SHP77 treated with DMSO at 0.1 percent for 48 hours (cell line): Measurements from ENCODE around the gene POU6F2.
A peak's percentile ranks its signal among the peaks of the same experiment; 100 is the strongest.

Experiments used
- DNase-seq: peaks from one replicate; lab custom pipeline; 2025; lab: John Stamatoyannopoulos, UW

POU6F2 gene

DNA sequence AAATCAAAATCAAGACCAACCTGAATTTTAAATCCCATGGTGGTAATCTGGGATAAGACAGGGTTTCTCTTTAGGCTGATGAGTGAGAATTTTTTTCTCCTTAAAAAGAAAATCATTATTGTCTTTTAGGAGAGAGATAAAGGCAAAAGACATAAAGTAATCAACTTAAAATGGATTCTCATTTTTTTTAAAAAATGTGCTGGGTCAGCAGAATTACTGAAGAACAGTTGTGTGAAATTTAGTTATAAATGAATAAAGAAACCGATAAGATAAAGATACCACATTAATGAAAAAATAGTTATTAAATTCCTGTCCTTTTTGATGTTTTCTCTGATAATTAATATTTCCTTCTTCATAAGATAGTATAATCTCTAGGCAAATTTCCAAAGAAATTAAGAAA, 427.2 kb downstream of the POU6F2 start:
- DNase-seq = no peak

DNA sequence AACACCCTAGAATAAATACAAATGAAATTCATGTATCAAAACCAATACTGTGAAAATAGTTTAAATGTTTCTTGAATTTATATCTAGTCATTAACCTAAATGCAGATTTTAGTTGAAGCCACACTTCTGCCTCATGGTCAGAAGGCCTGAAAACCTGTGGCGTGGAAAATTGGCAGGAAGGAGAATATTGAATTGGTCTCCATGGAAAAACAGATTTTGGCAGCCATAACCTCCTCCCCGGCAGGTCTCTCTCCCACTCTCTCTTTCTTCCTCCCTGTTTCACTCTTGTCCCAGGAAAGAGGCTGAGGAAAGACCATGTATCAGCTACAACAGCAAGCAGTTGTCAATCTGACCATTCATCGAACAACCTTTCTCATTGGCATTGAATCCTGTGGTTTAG, 427.9 kb downstream of the POU6F2 start:
- DNase-seq = no peak

DNA sequence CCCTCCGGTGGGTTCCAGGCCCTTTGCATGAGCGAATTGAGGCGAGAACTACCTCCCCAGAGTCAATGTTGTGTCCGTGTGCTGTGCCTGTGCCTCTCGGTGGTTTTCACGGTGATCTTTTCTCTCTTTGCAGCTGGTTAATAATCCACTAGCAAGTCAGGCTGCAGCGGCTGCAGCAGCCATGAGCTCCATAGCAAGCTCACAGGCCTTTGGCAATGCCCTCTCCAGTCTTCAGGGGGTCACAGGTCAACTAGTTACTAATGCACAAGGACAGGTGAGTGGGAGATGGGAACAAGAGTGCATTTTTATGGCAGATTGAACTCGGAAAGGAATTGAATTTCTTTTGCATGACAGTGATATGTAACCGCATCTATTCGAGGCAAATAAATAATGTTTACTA, 428.8 kb downstream of the POU6F2 start:
- no peak for DNase-seq

DNA sequence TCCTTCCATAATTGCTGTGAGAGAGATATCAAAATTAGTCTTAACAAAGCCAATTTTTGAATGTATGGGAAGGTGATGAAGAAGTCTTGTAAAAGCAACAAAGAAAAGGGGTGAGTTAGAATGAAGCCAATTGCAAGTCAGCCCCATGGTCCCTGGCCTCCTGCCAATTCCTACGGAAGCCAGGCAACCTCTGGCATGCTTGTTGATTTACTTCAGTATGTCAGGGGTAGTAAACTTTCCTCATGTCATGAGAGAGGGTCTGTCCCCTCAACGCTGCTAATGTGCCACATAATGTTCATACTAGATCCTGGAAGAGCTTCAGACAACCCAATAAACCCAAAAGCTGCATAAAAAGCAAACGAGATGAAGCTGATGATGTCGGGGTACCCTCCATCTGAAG, 429.4 kb downstream of the POU6F2 start:
- DNase-seq = no peak

GRCh38 chr7:39407723-39408122, 430.0 kb downstream of the POU6F2 start:
- no peak for DNase-seq

GRCh38 chr7:39408906-39409305, 431.2 kb downstream of the POU6F2 start:
- DNase-seq = no peak

DNA sequence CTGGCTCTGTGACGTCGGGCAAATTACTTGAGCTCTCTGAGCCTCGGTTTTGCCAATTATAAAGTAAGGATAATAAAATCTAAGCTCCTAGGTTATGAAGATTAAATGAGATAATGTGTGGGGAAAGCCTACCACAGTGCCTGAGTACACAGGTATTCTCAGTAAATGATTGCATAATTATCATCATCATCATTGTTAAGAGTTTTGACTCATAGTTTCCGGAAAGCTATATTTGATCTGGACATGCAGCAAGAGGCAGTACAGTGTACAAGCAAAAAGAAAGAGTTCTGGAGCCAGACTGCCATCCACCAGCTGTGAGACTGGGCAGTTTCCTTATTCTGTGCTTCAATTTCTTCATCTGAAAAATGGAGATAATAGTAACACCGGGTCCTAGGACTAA, 432.9 kb downstream of the POU6F2 start:
- DNase-seq = no peak

DNA sequence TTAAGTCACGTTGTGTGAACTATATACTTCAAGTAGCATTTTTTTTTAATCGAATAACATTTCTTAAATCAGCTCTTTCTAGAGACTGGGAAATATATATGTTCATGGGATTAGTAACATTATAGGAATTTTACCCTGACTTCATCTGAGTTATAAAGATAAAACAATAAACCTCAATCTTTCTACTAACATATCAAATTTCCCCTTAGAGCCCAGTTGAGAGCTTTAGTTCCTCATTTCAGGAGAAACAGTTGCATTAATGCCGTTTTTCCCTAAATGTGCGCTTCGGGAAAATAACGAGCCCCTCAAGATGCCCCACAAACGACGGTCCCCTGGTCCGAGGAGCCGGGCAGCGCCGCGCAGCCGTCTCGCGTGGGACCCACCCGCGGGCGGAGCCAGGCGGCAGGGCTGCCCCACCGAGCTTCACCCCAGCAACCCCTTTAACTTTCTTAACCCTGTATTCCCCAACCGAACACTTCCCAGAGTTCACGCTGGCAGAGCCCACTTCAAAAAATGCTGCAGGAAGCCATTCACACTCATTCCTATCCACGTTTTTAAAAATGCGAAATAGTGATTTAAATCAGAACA, 436.0 kb downstream of the POU6F2 start:
- DNase-seq = no peak

- peak; percentile 35 for DNase-seq
Measured at GRCh38 chr7:39414224-39415035, 436.7 kb downstream of the POU6F2 start.

- no peak for DNase-seq
Measured at GRCh38 chr7:39415091-39415787, 437.5 kb downstream of the POU6F2 start.

DNA sequence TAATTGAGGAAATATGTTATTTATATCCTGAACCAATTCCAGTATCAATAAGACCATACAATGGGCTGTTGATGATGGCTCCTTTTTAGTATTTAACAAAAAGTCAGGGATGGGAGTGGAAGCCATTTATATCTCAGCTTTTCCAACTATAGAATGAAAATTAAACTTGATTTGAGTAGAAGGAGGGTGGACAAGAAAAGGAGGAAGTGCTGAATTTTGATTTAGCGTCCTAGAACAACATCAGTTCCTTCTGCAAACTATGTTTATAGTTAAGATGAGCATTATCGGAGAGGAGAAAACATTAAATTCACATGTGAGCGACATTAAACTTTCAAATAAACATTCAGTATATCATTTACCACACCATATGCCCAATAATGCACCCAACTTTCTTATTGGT, 439.2 kb downstream of the POU6F2 start:
- DNase-seq = no peak

- DNase-seq = no peak
Measured at GRCh38 chr7:39417642-39418041, 439.9 kb downstream of the POU6F2 start.

- DNase-seq = no peak
Measured at GRCh38 chr7:39421251-39421650, 443.5 kb downstream of the POU6F2 start.

- DNase-seq = no peak
Measured at GRCh38 chr7:39421661-39422060, 444.0 kb downstream of the POU6F2 start.

- no peak for DNase-seq
Measured at GRCh38 chr7:39428221-39428620, 450.5 kb downstream of the POU6F2 start.

DNA sequence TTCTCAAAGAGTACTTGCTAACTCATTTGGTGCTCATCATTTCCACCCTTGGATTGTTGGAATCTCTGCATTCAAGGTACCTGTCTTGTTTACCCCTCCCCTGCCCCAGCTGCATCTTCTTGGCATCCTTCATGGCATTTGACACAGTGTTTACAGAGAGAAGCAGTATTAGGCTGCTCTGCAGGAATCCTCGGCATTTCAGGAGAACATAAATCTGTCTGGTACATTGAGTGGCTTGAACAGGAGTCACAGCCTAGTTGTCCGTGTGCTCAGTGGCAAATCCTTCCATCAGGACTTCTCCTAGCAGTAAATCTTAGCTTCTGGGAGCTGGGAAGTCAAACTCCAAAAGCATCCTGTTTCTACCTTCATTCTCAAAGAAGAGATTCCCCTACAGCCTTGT, 451.7 kb downstream of the POU6F2 start:
- DNase-seq = no peak

DNA sequence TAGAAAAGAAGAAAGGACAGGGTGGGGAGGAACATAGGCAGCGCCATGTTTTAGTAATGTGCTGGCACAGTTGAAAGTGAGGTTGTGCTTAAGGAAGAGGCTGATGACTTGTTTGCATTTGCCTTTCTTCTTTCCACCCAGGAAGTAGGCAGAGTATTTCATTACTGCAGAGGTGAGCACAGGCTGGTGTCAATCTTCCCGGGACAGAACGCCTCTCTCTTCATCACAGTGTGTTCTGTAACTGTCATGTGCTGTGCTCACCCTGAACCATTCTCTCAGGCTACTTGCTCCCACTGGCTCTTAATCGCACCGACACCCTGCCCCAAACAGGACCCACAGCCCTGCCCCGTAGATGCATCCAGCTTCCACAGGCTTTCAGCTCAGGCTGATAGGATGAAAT, 452.7 kb downstream of the POU6F2 start:
- DNase-seq = no peak

DNA sequence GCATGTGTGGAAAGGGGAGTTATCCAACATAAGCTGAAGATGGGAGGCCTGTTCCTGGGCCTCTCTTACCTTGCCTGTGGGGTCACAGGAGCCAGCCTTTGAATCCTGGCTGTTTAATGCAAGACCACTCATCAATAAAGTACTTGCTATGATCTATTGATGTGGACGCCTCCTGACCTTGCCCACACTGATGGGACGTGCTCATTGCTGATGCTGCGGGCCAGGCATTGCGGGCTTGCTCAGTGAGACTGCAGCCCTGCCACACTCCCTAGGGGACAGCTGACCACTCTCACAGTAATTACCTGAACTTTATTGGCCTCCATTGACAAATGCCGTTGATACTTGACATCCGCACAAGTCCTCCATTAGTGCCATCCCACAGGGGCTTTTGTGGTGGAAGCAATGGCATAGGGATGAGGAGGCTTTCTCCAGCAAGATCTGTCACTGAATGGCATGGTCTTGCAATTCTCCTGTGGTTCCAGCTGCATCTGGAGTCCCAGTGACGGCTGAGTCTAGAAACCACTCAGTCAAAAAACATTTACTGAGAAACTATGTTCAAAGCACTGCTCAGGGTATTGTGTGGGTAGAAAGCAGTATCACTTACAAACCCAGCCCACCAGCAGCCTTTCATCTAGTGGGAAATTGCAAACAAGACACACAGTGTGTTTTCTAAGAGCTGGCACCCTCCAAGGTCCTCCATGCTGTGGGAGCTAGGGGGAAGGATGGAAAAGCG, 453.4 kb downstream of the POU6F2 start:
- DNase-seq = no peak

- no peak for DNase-seq
Measured at GRCh38 chr7:39432368-39432767, 454.7 kb downstream of the POU6F2 start.

DNA sequence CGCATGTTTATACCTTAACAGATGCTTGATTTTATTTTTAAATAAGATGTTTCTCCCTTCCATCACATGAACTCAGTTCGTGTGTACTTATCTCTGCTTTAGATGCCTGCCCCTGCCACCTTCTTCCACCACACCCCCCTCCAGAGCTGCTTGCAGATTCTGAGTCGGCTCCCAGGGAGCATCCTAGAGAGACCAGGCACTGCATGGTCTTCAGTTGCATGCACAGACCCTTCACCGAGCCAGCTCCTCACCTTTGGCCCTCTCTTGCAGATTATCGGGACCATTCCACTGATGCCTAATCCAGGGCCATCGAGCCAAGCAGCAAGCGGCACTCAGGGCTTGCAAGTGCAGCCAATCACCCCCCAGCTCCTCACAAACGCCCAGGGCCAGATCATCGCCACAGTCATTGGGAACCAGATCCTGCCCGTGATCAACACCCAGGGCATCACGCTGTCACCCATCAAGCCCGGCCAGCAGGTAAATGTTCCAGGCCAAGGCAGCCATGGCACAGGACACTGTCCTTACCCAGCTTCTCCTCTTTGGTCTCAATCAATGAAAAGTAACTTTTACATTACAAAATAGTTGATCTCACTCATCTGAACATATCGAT, 455.2 kb downstream of the POU6F2 start:
- no peak for DNase-seq

DNA sequence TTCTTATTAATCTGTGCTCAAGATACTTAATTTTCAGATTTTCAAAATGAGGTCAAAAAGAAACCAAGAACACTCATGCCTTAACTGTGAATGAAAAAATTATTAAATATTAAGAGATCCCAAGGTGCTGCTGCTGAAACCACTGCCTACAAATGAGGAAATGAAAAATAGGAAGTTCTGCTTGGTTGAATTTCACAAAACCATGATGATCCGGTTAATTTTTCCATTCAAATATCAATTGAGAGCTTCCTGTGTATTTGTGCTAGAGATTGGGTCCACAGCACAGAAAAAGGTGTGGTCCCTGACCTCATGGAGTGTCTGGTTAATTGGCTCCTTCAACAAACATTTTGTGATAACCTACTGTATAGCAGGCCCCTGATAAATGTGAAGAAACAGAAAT, 455.8 kb downstream of the POU6F2 start:
- no peak for DNase-seq

DNA sequence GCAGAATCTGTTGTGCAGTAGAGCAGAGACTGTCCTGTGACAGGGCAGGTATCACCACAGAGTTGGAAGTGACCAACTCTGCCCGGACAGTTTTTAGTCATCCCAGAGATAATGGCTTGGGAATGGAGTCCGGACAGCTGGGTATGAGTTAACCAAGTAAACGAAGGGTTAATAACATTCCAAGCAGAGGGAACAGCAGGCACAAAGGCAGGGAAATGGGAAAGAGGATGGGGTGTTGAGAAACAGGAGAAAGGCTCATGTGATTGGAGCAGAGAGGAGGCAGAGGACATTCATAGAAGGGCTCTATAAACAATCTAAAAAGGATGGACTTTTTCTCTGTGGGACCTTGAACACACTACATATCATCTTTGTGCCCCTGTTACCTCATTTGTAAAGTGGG, 456.3 kb downstream of the POU6F2 start:
- DNase-seq = no peak
